H1 (cell line): Measurements from ENCODE around the gene S100A10.

Experiments used
- CHD2 ChIP-seq: IDR thresholded peaks from 2 replicates; pipeline ENCODE4 v1.6.1; 2012; ENCODE audit warnings: low read length, improper control_type of control experiment
- CTCF ChIP-seq, 3 experiments: IDR thresholded peaks; 1 replicate in 2 of 3; 2 replicates in 1 of 3; pipeline versions ENCODE4 v1.5.1 to v1.6.1; 2011; ENCODE audit warnings: low read length in 3 of 3, mild to moderate bottlenecking in 3 of 3, inconsistent platforms in 2 of 3, low read depth in 1 of 3, moderate library complexity in 1 of 3; ENCODE audit not compliant: insufficient read depth in 1 of 3; ENCODE audit errors: control extremely low read depth in 1 of 3
- POLR2A ChIP-seq, 2 experiments: IDR thresholded peaks; 1 replicate in 1 of 2; 2 replicates in 1 of 2; pipeline ENCODE4 v1.6.1; 2011; ENCODE audit warnings: low read depth in 2 of 2, low read length in 2 of 2, mild to moderate bottlenecking in 2 of 2; ENCODE audit errors: control extremely low read depth in 1 of 2
- POLR2AphosphoS5 ChIP-seq: IDR thresholded peaks from 2 replicates; pipeline ENCODE4 v1.6.1; 2011; ENCODE audit warnings: low read depth, low read length
- RAD21 ChIP-seq, 2 experiments: IDR thresholded peaks in 1 of 2; conservative IDR thresholded peaks in 1 of 2; 2 replicates each; pipeline ENCODE4 v1.6.1; 2011; ENCODE audit warnings: low read depth in 2 of 2, low read length in 2 of 2, improper control_type of control experiment in 1 of 2, inconsistent platforms in 1 of 2, mild to moderate bottlenecking in 1 of 2, moderate library complexity in 1 of 2
- RFX5 ChIP-seq: IDR thresholded peaks from 2 replicates; pipeline ENCODE4 v1.6.1; 2011; ENCODE audit warnings: low read depth, low read length, improper control_type of control experiment, borderline replicate concordance
- SIX5 ChIP-seq: IDR thresholded peaks from 2 replicates; pipeline ENCODE4 v1.6.1; 2011; ENCODE audit warnings: mild to moderate bottlenecking, low read depth, low read length
- SP1 ChIP-seq: IDR thresholded peaks from 2 replicates; pipeline ENCODE4 v1.6.1; 2011; ENCODE audit warnings: low read depth, low read length
- SRF ChIP-seq: IDR thresholded peaks from 2 replicates; pipeline ENCODE4 v1.6.1; 2011; ENCODE audit warnings: mild to moderate bottlenecking, low read depth, low read length, moderate library complexity

- TF ChIP-seq CTCF (IDR thresholded peaks at IDR 0.05; ENCODE audit: control extremely low read depth in 1 of 3, insufficient read depth in 1 of 3, low read depth in 1 of 3, low read length in 3 of 3) (no peak), RAD21 (IDR thresholded peaks at IDR 0.05 in 1 of 2, conservative IDR thresholded peaks at IDR 0.05 in 1 of 2; ENCODE audit: low read depth in 2 of 2, low read length in 2 of 2) (no peak), SP1 (no peak), POLR2AphosphoS5 (no peak), RFX5 (no peak), SIX5 (no peak), SRF (no peak), POLR2A (IDR thresholded peaks at IDR 0.05; ENCODE audit: control extremely low read depth in 1 of 2, low read depth in 2 of 2, low read length in 2 of 2) (no peak), CHD2 (no peak)
Observed at GRCh38 chr1:151989211-151989862, 4.3 kb downstream of the S100A10 start.
